ENCODE measurements around the gene CLDN6.

The CLDN6 gene

DNA sequence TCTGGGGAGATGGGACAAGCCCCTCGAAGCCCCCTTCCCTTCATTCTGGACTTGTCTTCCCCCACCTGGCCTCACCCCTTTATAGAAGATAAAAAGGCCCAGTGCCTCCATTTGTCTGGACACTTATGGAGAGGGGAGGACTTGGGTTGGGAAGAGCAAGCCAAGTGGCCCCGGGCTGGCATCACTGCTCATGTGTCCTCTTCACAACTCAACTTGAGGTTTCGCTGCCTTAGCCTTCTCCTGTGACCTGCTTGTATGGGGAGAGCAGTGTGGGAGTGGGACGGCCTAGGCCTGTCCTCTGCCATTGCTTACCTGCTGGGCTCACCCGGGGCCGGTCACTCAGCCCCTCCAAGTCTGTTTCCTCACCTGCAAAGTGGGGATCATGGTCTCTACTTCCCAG, 47.4 kb downstream of the CLDN6 start:
- DNase-seq (ENCODE audit: low read depth), result no peak

DNA sequence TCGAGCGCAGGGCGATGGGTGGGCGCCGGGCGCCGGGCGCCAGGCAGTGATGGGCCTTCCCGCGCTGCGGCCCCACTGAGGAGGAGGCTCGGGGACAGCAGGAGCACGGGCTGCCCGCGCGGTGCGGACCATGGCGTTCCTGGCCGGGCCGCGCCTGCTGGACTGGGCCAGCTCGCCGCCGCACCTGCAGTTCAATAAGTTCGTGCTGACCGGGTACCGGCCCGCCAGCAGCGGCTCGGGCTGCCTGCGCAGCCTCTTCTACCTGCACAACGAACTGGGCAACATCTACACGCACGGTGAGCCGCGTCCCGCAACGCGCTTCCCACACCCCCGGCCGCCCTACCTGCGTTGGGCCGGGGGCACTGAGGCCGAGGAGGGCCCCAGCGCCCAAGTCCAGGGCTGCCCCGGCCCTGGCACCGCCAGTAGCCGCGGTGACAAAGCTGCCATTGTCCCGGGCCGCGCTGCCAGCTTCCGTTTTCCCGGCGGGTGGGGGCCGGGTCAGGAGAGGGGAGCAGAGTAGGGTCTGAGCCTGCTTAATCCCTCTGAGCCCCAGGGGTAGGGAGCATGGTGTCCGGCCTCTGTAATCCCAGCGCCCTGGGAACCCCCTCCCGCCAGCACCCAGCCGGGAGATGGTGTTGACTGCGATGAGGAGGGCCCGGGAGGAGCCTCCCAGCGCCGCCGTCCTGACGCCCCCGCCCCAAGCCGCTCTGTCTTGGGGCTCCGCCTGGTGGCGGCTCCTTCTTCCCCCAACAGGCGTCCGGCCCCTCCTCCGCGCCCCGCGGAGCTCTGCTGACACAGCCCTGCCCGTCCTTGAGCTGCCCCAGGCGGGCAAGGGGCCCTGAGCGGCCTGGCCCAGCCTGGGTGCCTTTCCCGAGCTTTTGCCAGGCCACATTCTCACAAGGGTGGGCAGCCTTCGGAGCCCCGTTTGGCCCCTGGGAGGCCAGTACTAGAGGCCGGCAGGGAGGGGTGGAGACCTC, 48.1 kb downstream of the CLDN6 start:
- DNase-seq (ENCODE audit: low read depth), result no peak

DNA sequence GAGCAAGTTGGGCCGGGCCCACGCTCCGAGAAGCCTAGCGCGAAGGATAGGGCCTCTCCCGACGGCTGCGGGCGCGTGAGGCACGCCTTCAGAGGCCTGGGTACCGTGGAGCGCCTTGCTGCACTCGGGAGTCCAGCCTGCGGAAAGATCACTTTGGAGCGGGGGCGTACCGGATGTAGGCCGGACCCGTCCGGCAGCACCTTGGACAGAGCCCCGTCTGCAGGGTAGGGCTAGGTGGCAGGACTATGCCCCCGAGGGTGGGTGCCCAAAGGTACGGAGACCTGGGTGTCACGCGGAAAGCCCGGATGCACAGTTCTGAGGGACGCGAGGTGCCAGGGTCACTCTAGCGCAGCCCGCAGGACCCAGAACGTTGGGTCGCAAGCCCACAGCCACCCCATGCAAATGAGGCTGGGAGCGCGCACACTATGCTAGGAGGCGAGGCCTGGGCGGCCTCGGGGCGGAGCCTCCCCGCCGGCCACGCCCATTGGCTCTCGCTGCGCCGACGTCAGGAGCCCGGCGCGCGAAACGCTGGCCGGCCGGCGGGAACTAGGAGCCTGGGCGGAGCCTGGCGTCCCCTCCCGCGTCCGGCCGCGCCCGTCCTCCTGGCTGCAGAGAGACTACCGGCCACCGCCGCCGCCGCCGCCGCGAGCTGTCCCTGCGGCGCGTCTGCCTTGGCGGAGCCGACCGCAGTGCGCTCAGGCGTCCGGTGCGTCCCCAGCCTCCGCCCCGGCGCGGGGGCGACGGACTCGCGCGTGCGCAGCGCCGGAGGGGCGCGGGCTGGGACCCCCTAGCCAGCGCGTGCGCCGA, 49.0 kb downstream of the CLDN6 start, which contains the start of gene PAQR4:
Gene PAQR4, plus strand, starts transcription at position 611 of the 807 bp plus-strand sequence. CDS start 327 bp downstream, outside the sequence.
- DNase-seq (ENCODE audit: low read depth), result peak; percentile 41

DNA sequence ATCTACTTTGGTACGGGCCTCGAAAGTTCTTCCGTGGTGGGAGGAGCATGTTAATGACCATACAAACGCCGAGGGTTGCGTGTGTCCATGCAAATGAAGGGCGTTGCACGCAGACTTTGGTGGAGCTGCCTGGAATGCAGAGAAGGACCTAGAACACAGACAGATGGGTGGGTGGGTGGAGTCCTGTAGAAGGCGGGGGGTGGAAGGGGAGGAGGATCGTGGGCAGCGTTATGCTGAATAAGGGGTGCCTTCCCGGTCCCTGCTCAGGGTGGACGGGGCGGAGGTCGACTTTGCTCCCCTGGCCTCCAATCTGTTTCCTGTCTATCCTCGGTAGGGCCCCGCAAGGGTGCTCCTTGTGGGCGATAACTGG, 49.6 kb downstream of the CLDN6 start:
- DNase-seq (ENCODE audit: low read depth), result no peak

DNA sequence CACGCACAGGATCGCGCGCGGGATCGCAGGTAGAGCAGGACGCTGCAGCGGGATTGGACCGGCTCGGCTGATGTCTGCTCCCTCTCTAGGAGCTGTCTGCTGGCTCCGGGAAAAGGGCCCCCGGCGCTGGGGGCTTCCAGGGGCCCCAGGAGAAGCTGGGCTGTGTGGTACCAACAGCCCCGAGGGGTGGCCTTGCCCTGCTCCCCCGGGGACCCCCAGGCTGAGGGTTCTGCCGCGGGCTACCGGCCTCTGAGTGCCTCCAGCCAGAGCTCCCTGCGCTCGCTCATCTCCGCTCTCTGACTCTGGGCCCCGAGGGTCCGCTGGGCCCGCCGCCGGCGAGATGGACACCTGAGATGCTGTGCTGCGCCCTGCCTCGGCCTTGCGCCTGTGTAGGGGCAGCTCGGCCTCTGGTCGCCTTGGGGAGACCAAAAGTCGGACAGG, 50.2 kb downstream of the CLDN6 start:
- no peak for DNase-seq (ENCODE audit: low read depth)

DNA sequence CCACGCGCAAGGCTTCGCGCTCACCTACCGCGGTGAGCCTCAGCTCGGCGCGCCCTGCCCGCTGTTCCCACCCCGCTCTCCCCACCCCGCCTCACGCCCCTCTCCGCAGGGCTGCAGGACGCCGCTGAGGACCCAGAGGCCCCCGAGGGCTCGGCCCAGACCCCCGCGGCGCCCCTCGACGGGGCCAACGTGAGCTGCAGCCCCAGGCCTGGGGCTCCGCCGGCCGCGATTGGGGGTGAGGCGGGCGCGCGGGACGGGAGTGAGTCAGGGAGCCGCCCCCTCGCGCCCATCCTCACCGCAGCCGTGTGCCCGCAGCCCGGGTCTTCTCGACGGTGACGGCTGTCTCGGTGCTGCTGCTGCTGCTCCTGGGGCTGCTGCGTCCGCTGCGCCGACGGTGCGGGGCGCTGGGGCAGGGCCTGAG, 50.8 kb downstream of the CLDN6 start:
- no peak for DNase-seq (ENCODE audit: low read depth)

DNA sequence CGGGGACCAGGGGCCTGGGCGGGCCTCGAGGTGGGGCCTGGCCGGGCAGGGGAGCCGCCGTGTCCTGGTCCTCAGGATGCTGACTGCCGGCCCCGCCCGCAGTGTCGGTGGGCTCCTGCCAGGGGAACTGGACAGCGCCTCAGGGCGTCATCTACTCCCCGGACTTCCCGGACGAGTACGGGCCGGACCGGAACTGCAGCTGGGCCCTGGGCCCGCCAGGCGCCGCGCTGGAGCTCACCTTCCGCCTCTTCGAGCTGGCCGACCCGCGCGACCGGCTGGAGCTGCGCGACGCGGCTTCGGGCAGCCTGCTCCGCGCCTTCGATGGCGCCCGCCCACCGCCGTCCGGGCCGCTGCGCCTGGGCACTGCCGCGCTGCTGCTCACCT, 51.2 kb downstream of the CLDN6 start:
- no peak for DNase-seq (ENCODE audit: low read depth)

DNA sequence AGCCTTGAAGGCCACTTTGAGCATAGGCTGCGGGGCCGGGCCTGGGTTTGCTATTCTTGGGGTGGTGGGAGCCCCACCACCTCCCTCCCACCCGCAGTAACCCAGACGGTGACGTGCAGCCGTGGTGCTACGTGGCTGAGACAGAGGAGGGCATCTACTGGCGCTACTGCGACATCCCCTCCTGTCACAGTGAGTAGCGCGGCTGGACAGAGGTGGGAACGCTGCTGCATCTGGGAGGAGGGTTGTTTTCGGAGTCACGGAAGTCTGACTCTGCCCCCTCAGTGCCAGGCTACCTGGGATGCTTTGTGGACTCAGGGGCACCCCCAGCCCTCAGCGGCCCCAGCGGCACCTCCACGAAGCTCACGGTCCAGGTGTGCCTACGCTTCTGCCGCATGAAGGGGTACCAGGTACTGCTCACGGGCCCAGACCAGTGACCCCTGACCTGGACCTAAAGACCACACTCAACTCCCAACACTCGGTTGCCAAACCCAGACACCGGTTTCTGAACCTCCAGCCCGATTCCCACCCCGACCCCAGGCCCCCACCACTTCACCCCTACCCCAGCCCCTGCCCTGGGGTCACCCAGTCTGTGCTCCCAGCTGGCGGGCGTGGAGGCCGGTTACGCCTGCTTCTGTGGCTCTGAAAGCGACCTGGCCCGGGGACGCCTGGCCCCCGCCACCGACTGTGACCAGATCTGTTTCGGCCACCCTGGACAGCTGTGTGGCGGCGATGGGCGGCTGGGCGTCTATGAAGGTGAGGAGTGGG, 51.8 kb downstream of the CLDN6 start:
- no peak for DNase-seq (ENCODE audit: low read depth)
